Measurements from ENCODE around the gene ANKRD17.

ANKRD17 gene

GRCh38 chr4:73244945-73245601 is 13.5 kb downstream of the ANKRD17 start:
- no peak for DNase-seq
- in situ Hi-C loops (cut with HindIII; ENCODE audit: low pct_ligation_motif_present, low sequenced_read_pairs): no loop called here
- no peak for TF ChIP-seq CTCF (IDR thresholded peaks at IDR 0.05; ENCODE audit: low read depth, low read length, missing control alignments)
- H3K27me3 ChIP-seq (replicated peaks): no peaks in the 10 kb centered on the region
- no peaks in the 10 kb centered on the region for H3K36me3 ChIP-seq (replicated peaks)
- H3K27ac ChIP-seq: no peak overlapping the region
- no peak overlapping the region for H3K4me3 ChIP-seq (ENCODE audit: low read depth, low read length)

DNA sequence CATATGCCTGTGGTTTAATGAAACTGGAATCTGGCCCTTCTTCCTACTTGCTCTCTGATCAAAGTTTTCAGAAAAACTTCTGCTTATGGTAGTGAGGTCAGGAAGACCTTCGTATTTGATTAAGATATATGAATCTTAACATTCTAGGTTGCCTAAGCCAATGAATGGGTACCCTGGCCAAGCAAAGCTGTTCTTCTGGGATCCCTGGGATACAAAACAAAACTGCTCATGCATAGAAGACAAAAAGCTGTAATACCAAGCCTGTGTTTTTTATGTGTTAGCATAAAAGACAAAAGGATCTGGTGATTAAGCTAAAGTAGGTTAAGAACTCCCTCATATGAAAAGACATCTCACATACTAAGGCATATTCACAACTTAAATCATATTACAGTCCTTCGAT is 21.6 kb downstream of the ANKRD17 start:
- DNase-seq: no peak
- H3K27ac ChIP-seq: no peak overlapping the region
- no peak overlapping the region for H3K4me3 ChIP-seq (ENCODE audit: low read depth, low read length)
- in situ Hi-C loops (cut with HindIII; ENCODE audit: low pct_ligation_motif_present, low sequenced_read_pairs): no loop called here
- peaks cover 8% of the 10 kb centered on the region for H3K36me3 ChIP-seq (replicated peaks)
- H3K27me3 ChIP-seq (replicated peaks): no peaks in the 10 kb centered on the region
- TF ChIP-seq CTCF (IDR thresholded peaks at IDR 0.05; ENCODE audit: low read depth, low read length, missing control alignments): no peak

- in situ Hi-C loops (cut with HindIII; ENCODE audit: low pct_ligation_motif_present, low sequenced_read_pairs): no loop called here
- DNase-seq: no peak
- Histone ChIP-seq H3K36me3 (replicated peaks) (peaks cover 8% of the 10 kb centered on the region), H3K27ac (no peak overlapping the region), H3K4me3 (ENCODE audit: low read depth, low read length) (no peak overlapping the region), H3K27me3 (replicated peaks) (no peaks in the 10 kb centered on the region)
- TF ChIP-seq CTCF (IDR thresholded peaks at IDR 0.05; ENCODE audit: low read depth, low read length, missing control alignments): no peak
Measured at GRCh38 chr4:73236151-73236550, 22.4 kb downstream of the ANKRD17 start.

GRCh38 chr4:73234712-73235111 is 23.9 kb downstream of the ANKRD17 start:
- Histone ChIP-seq H3K4me3 (ENCODE audit: low read depth, low read length) (no peak overlapping the region), H3K27ac (no peak overlapping the region), H3K27me3 (replicated peaks) (no peaks in the 10 kb centered on the region), H3K36me3 (replicated peaks) (peaks cover 8% of the 10 kb centered on the region)
- DNase-seq: no peak
- TF ChIP-seq CTCF (IDR thresholded peaks at IDR 0.05; ENCODE audit: low read depth, low read length, missing control alignments): no peak
- in situ Hi-C loops (cut with HindIII; ENCODE audit: low pct_ligation_motif_present, low sequenced_read_pairs): no loop called here

DNA sequence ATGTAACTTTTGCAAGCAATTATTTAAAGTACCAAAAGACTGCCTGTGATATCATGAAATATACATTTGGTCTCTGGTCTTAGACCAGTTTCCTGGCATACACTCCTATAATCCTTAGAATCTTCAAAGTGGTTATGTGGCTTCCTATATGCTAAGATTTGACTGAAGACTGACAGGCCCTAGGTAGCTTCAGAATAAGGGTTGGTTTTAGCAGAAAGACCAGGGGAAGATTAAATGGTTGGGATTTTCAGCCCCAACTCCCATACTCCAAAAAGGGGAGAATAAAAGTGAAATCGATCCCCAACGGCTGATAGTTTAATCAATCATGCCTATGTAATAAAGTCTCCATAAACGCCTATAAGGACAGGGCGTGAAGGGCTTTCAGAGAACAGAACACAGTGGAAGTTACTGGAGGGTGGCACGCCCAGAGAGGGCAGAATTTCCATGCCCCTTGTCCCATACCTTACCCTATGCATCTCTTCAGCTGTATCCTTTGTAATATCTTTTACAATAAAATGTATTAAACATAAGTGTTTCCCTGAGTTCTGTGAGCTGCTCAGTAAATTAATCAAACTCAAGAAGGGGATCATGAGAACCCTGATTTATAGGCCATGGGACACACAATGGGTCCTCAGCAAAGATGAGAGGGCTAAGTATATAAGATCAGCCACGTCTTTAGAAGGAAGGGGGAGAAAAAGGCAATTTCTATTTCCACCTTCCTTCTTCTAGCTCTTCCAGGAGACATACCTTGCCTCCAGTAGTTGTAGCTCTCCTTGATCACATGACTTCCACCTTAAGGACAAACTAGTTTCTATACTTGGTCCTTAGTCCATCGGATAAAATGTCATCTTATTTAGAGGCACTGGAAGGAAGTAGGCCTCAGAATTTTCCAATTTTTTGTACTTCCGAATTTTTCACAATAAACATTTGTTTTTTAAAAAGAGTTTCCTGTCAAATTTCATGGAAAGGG is 26.8 kb downstream of the ANKRD17 start:
- no peak for DNase-seq
- H3K27me3 ChIP-seq (replicated peaks): no peaks in the 10 kb centered on the region
- peaks cover 8% of the 10 kb centered on the region for H3K36me3 ChIP-seq (replicated peaks)
- H3K27ac ChIP-seq: no peak overlapping the region
- in situ Hi-C loops (cut with HindIII; ENCODE audit: low pct_ligation_motif_present, low sequenced_read_pairs): no loop called here
- H3K4me3 ChIP-seq (ENCODE audit: low read depth, low read length): no peak overlapping the region
- TF ChIP-seq CTCF (IDR thresholded peaks at IDR 0.05; ENCODE audit: low read depth, low read length, missing control alignments): no peak
